Daoy (cell line): ENCODE data around the gene C13orf46. TPM values are rescaled to one million over a fixed set of nuclear protein-coding genes. Genes with fewer than 3 reads are reported as not detected.
"Not testable (repeated sequence)": the region's sequence is repeated elsewhere in the genome, so short reads cannot be mapped to it uniquely, and the experiment has no call there.

Experiments
- DNase-seq: peaks from one replicate; pipeline ENCODE4 v3.0.0-alpha.2; 2015; ENCODE audit warnings: low read depth
- total RNA-seq: library from RNA; depleted of rRNA; stranded (reverse); fragments of >200 nt; shearing (Covaris generic); gene quantifications from 2 replicates; pipeline ENCODE4 v1.2.3, GENCODE V29; 2014

Gene C13orf46
- total RNA-seq, 1 experiment from 2014 or later, result not detected

DNA sequence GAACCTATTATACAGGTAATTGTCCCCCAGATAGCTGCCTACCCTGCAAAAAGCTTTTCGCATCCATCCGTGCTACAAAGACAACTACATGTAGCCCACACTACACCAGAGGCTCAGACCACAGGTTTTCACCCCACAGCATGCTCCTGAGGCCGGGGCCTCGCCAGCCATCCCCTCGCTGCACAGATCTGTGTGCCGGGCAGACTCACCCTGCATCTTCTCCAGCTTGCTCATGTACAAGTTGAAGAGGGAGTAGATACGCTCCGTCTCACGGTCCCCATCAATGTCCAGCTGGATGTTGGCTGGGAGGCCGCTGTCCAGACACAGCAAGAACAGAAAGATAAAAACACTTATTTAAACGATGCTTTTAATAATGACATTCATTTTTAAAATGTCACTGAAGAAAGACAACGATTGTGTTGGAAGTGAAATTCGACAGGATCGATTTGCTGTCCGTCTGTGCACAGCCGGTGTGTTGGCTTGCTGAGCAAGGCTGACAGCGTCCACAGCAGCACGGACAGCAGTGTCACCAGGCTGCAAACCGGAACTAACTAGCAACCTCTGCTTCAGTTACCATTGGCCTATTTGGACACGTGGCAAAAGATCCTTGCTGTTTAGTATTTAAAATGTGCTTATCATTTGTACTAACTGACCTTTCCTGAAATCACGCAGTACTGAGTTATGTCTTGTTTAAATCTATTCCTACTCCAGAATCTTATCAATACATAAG is 18.6 kb upstream of the C13orf46 start:
- DNase-seq, result no peak

DNA sequence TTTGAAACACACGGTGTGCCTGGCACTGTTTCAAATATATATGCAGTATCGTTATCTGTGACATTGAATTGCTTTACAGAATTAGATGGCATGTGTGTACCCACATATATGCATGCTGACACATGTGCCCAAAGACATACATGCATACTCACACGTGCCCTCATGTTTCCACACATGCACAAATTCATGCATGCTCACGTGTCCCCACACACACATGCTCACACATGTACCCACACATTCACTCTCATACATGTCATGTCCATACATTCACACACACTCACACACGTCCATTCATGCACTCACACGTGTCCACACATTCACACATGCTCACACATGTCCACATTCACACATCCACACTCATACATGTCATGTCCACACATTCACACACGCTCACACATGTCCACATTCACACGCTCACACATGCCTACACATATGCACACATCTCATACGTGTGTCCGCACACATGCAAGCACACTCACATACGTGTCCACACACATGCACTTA is 17.9 kb upstream of the C13orf46 start:
- no peak for DNase-seq

DNA sequence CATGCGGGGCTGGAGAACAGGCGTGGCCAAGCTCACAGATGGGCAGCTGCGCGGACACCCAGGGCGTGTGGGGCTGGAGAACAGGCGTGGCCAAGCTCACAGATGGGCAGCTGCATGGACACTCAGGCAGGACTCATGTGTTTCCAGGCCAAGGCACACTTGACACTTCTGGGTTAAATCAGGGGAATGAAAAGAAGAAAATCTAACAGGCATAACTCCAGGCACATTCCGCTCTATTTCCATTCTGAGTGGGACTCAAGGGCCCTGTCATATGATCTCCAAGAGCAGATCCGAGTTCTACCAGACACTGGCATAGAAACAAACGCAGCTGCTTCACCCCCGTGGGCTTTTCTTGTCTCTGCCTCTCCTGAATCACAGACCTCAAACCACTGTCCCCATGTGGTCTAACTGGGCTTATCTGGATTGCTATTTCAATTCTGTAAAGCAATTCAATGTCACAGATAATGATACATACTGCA is 17.4 kb upstream of the C13orf46 start:
- DNase-seq, result no peak

DNA sequence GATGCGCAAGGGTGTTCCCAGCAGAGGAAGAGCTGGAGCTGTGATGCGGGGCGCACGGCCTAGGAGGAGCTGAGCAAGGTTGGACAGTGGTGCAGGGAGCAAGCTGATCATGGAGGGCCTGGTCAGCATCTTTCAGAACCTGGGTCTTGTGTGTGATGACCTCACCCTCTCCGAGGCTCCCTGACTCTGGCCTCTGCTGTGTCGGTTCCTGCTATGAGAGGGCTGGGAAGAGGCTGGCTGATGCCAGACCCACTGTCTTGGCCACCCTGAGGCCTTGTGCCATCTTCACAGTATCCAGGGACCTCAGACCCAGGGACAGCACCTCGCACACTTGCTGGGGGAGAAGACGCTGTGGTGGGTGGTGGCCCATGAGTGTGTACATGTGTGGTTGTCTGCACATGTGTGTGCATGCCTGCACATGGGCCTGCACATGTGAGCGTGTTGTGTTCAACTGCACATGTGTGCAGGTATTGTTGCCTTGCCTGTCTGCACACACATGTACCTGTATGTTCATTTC is 16.5 kb upstream of the C13orf46 start:
- DNase-seq, result no peak

DNA sequence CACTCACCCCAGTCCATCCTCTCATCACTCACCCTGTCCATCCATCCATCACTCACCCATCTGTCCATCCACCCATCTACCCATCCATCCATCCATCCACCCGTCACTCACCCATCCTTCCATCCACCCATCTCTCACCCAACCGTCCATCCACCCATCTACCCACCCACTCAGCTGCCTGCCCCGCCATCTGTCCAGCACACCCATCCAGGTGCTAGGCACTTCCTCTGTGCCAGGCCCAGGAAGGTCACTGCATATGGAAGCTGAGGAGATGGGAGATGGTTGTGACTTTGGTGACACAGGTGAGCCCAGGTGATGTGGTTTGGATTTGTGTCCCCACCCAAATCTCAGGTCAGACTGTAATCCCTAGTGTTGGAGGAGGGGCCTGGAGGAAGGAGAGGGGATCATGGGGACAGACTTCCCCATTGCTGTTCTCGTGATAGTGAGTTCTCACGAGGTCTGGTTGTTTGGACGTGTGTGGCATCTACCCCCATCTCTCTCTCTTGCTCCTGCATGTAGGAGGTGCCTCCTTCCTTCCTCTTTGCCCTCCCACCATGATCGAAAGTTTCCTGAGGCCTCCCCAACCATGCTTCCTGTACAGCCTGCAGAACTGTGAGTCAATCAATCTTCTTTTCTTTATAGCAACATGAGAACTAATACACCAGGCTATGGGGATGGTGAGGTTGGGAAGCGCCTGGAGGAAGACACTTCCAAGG is 15.9 kb upstream of the C13orf46 start:
- no peak for DNase-seq

DNA sequence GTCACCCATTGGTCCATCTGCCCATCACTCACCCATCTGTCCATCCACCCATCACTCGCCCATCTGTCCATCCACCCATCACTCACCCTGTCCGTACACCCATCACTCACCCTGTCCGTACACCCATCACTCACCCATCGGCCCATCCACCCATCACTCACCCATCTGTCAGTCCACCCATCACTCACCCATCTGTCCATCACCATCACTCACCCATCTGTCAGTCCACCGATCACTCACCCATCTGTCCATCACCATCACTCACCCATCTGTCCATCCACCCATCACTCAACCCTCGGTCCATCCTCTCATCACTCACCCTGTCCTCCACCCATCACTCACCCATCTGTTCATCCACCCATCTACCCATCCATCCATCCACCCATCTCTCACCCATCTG is 15.0 kb upstream of the C13orf46 start:
- not testable (repeated sequence) for DNase-seq

DNA sequence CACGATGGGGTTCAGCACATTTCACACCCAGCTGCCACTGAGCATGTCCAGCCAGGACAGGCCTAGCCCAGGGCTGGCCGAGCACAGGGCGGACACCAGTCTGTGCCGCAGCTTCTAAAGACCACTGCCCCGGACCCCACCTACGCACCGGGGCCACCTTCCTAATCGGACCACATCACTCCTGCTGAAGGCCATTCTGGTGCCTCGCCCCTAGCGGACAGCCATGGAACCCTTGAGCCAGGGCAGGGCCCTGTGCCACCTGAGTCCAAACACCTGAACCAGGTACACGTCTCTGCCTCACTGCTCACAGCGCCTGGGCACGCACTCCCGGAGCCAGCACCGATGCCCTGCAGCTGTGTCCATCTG is 8.4 kb upstream of the C13orf46 start:
- no peak for DNase-seq

DNA sequence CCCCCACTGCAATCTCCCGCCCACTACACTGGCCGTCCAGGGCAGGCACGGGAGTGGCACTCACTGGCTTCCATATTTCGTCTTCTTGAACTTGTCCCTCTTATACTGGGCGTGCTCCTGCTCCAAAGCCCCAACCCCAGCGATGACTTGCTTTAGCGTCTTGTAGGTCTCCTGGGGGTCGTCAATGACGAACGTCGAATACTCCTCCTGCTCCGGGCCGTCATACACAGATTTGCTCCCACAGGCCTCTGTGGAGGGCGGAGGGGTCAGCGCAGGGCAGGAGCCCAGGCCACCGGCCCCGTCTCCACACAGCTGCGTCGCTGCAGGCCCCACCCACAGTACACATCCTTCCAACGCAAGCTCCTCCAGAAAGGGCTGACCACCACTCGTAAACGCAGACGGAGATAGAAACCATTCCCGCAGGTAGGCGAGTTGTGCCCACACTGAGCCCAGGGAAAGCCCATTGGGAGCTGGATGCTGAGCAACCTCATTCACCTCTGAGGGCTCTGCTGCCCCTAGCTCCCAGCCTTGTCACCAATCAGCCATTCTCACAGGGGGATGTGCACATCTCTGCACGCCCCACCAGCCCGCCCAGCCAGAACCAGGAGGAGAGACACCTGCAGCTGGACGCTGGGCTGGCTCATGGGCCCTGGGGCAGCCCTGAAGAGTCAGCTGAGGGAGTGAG is 7.9 kb upstream of the C13orf46 start:
- no peak for DNase-seq

DNA sequence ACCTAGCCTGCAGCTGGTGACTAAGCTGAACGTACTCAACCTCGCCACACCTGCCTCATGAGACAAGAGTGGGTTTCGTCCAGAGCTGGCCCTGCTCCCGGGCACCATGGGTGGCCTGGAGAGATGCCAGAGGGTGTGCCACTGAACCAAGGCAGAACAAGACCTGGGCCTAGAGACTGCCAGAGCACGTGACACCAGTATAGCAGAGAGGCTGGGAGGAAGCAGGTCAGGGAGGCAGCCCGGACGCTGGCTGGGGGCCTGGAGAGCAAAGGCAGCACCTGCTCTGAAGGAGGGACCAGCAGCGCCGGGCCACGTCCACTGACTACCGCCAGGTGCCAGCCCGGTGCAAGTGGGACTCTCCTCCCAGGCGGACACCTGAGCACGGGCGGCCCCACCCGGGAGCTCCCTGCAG is 7.3 kb upstream of the C13orf46 start:
- peak; percentile 38 for DNase-seq

DNA sequence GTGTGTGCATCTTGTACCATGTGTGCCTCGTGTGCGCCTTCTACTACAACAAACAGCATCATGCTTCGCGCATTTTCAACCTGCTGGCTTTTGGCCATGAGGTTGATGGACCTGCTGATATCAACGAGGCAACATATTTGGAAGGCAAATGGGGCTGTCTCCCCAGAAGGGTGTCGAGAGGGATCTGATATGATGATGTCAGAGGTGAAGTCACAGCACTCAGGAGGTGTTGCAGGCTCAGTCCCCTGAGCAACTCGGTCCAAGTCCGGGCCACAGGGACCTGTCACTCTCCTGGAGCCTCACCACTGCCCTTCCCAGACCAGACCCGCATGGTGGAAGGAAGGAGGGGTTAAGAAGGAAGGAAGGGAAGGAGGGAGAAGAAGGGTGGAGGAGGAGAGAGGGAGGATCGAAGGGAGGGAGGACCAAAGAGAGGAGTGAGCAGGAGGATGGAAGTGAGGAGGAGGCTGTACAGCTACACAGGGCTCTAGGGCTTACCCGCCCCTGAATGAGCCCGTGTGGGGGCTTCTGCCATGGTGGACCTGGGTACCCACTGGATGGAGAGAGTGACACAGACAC is 6.7 kb upstream of the C13orf46 start:
- DNase-seq, result no peak

DNA sequence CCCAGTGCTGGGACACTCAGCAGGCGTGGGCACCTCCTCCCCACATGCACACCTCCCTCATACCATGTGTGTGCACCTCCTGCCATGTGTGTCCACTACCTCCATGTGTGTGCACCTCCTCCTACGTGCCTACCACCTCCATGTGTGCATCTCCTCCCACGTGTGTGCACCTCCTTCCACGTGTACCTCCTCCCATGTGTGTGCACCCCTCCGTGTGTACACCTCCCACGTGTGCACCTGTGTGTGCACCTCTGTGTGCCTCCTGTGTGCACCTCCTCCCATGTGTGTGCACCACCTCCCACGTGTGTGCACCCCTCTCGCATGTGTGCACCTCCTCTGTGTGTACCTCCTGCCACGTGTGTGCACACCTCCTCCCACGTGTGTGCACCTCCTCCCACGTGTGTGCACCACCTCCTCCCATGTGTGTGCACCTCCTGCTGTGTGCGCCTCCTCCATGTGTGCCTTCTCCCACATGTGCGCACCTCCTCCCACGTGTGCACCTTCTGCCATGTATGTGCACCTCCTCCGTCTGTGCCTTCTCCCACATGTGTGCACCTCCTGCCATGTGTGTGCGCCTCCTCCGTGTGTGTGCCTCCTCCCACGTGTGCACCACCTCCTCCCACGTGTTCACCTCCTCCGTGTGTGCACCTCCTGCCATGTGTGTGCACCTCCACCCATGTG is 6.1 kb upstream of the C13orf46 start:
- DNase-seq, result no peak

DNA sequence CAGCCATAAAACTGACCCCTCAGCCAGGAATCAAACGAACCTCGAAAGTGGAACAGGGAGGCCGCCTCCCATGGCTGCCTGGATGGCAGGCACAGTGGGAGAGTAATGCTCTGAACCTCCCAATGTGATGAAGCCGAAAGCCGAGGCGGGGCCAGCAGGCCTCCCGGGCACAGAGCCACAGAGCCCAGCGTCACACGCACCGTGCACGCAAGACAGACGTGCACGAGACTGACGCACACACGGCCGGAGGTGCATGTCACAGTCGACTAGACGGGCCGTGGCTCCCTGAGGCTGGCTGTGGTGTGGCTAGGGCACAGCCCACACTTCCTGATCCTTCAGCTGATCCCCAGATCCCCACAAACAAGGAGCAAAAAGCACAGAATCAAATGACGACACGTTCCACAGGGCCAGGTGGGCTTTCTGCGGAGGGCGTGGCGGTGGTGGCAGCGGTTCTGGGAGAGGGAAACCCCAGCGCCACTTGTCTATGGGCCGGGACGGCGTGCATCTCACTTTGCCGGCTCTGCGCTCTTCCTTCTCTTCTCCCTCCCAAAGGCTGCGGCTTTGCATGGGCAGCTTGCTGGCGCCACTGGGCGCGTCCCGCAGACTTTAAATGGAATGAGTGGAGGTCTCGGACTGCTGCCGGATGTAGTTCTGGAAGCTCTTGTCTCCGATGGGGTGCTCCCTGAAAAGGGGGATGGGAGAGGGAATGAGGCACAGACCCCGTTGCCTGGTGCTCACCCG is 5.0 kb upstream of the C13orf46 start:
- DNase-seq, result no peak

DNA sequence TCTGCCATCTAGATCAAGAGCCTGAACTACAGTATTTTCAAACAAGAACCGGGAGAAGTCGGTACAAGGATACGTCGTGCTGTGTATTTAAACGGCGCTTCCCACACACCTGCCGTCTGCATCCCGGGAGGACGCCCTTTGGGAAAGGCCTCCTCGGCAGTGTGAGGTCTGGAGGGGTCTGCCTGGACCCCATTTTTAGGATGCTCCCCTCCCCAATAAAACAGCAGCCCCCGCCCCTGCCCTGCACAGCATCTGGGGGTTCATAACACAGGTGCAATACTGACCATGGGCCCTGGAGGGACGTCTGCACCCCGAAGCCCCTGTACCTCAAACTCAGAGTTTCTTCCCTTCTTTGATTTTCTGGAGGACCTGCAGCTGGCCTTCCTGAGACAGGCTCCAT is 4.1 kb upstream of the C13orf46 start:
- no peak for DNase-seq

DNA sequence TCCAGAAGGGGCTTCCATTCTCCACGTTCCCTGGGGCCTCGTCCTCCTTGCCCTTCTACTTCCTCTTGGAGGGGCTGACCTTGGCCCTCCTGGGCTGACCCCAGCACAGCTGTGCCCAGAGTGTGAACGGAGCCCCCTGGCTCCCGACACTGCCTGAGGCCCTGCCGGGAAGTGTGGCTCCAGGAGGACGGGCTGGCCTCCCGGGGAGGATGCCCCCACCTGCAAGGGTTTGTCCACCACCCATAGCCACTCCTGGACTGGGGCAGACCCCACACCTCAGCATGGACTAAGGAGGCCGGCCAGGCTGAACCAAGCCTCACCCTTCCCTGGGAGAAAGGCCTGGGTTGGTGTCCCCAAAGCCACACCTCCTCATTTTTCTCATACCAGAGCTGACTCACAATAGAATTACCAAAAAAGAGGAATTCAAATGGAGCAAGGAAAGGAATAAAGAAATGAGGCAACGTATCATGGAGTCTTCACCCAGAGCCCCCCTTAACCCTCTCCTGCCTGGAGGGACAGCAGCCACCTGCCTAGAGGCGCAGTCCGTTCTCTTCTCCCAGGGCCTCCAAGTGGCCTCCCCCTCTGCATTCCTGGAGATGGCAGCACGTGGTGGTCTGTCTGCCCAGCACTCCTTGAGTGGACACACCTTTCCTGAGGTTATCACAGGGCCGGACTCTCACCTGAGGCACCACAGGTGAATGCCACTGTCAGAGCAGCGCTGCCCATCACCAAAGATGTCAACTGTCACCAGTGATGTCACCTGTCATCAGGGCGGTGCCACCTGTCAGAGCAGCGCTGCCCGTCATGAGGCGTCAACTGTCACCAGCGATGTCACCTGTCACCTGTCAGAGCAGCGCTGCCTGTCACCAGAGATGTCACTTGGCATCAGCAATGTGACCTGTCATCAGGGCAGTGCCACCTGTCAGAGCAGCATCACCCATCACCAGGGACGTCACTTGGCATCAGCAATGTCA is 3.1 kb upstream of the C13orf46 start:
- DNase-seq, result peak; percentile 27

DNA sequence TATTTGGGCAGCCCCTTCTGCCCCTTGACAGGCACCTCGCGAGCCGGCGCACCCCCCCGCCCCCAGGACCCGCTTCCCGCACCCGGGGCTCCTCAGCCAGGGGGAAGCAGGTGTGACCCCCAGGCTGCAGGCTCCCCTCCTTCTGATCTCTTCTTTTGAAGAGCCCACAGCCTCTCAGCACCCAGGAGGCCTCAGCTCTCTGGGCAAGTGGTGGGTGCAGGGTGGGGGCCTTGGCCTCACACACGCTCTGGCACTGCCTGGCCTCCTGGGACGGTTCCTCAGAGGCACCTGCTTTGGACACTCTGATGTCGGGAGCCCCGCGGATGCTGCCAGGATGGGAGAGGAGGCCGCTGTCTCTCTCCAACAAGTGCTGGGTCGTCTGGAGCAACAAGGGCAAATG is 1.5 kb upstream of the C13orf46 start:
- no peak for DNase-seq

DNA sequence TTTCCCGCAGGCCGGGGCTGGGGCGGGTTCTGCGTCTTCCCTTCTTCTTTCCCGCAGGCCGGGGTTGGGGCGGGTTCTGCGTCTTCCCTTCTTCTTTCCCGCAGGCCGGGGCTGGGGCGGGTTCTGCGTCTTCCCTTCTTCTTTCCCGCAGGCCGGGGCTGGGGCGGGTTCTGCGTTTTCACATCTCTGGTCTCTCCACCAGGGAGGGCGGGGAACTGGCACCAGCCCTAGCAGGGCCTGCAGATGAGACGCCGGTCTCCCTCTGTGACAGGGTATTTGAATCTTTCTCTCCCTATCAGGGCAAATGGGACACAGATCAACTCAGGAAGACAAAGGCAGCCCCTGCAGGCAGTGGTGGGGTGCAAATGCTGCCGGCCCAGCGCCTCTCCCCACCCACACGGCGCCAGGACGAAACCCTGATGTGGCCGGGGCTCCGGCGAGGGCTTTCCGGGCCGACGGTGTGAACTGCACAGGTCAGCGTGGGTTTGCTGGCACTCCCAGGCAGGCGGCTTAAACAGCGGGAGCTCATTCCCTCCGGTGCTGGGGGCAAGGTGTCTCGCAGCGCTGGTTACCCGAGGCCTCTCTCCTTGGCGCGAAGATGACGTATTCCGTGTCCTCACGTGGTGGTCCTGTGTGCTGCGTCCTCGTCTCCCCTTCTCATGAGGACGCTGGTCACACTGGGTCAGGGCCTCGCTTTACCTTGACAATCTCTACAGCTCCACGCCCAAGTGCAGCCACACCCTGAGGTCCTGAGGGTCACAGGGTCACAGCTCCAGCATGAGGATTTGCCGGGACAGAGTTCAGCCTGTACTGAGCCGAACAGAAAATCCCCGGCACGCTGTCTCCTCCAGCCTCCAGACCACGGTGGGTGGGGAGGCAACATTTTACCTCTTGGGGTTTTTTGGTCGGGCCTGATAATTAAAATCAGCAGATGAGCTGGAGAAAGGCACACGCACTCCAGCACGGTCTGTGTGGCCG is 717 bp upstream of the C13orf46 start:
- no peak for DNase-seq

DNA sequence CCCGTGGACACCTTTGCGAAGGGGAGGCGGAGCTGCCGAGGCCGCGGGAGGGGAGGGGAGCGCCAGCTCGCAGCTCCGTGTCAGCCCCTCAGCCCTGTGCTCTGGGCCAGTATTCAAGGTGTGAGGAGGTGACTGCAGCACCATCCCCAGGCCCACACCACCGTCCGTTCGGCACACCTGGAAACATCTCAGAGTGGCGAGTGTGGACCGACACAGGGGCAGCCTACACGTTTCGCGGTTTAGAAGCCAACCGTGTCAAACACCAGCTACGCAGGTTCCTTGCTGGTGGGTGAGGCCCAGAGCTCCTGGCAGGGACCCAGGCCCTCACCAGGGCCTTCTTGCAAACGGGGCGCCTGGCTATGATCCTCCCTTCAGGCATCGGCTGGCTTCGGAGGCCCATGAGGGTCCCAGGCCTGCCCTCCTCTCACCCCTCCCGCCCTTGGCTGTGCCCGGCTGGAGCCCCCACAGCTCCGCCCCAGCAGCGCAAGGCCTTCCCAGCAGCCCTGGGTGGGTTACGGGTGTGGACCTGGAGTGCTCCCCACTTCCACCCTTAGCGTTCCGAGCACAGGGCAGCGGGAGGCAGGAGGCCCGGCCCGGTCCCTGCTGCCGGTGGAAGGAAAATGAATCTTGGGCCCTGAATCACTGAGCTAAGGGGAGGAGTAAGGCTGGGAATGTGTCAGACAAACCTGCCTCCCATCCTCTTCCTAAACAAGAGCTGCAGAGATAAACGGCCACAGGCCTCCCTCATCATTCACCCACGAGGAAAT is 1.2 kb downstream of the C13orf46 start:
- DNase-seq, result no peak
